Aortic smooth muscle cell (primary cell): Measurements from ENCODE around the gene PRDM10. TPM values are rescaled to one million over a fixed set of nuclear protein-coding genes. Genes with fewer than 3 reads are reported as not detected.

Experiments
- total RNA-seq: library from RNA; depleted of rRNA; stranded (reverse); fragments of >200 nt; gene quantifications from 2 replicates; pipeline ENCODE4 v1.2.3, GENCODE V29; 2014

The PRDM10 gene
- total RNA-seq: 3.8 and 4.0 TPM in 2 replicates

GRCh38 chr11:130002352-130002845 is at the start of gene PRDM10:
Gene PRDM10, minus strand, starts transcription at chr11:130002835. Its CDS starts 41,871 bp downstream, at chr11:129960964.

GRCh38 chr11:129895126-129896041 is 107.3 kb downstream of the PRDM10 start, which contains the start of gene NFRKB:
Gene NFRKB, minus strand, starts transcription at chr11:129895578. Its CDS starts 2,729 bp downstream, at chr11:129892849.

Other genes starting within 250 kb of the PRDM10 start
- gene TMEM45B, start 187.0 kb downstream of the PRDM10 start, total RNA-seq: 0.13 TPM in 1 of 2 replicates, not detected in the other
- gene NFRKB, start 107.3 kb downstream of the PRDM10 start, total RNA-seq: 11.8 and 12.1 TPM in 2 replicates
- gene APLP2, start 67.1 kb upstream of the PRDM10 start, total RNA-seq: 1,685 and 1,924 TPM in 2 replicates
- 0.06 TPM in 1 of 2 replicates, not detected in the other for gene ST14, start 156.9 kb upstream of the PRDM10 start, total RNA-seq